Keratinocyte (primary cell): Measurements from ENCODE around the gene PLK4. TPM values are rescaled to one million over a fixed set of nuclear protein-coding genes. Genes with fewer than 3 reads are reported as not detected.
"Not testable (repeated sequence)": the region's sequence is repeated elsewhere in the genome, so short reads cannot be mapped to it uniquely, and the experiment has no call there.

Source experiments
- DNase-seq: peaks from one replicate; pipeline ENCODE4 v3.0.0-alpha.2; 2011; ENCODE audit warnings: low read depth, missing footprints, low spot score
- FAIRE-seq: peaks from 2 replicates; lab custom pipeline; 2011; peaks lifted over from hg19 to GRCh38; lab: Jason Lieb, UNC
- H2AFZ ChIP-seq: 2 replicates; pipeline ENCODE4 v1.6.0; 2012; ENCODE audit warnings: low read length, control low read depth, inconsistent platforms; ENCODE audit not compliant: control insufficient read depth
- H3K27ac ChIP-seq: 2 replicates; pipeline ENCODE4 v1.5.1; 2011; ENCODE audit warnings: low read length; ENCODE audit not compliant: control insufficient read depth, insufficient read depth
- H3K27me3 ChIP-seq: 3 replicates; pipeline ENCODE4 v1.6.0; 2011; ENCODE audit warnings: low read length; ENCODE audit not compliant: control insufficient read depth, insufficient read depth; ENCODE audit errors: extremely low read depth
- H3K36me3 ChIP-seq, 2 experiments: 2 replicates in 1 of 2; 3 replicates in 1 of 2; pipeline ENCODE4 v1.5.1; 2011; ENCODE audit warnings: low read length in 2 of 2, mild to moderate bottlenecking in 1 of 2; ENCODE audit not compliant: control insufficient read depth in 2 of 2, insufficient read depth in 2 of 2; ENCODE audit errors: extremely low read depth in 1 of 2
- H3K4me1 ChIP-seq: 3 replicates; pipeline ENCODE4 v1.5.1; 2011; ENCODE audit warnings: low read length; ENCODE audit not compliant: control insufficient read depth, insufficient read depth; ENCODE audit errors: extremely low read depth
- H3K4me2 ChIP-seq: 3 replicates; pipeline ENCODE4 v1.6.0; 2011; ENCODE audit warnings: low read depth, low read length; ENCODE audit not compliant: control insufficient read depth, insufficient read depth; ENCODE audit errors: extremely low read depth
- H3K4me3 ChIP-seq, 3 experiments: fragments of 200-600 bp in 1 of 3; sonication (generic) in 1 of 3; 2 replicates in 2 of 3; 3 replicates in 1 of 3; pipeline ENCODE4 v1.5.1; 2011 to 2016; ENCODE audit warnings: low read length in 3 of 3, mild to moderate bottlenecking in 3 of 3, control low read depth in 2 of 3, inconsistent platforms in 1 of 3, low read depth in 1 of 3, mixed read lengths in 1 of 3, mixed run types in 1 of 3, moderate library complexity in 1 of 3; ENCODE audit not compliant: control insufficient read depth in 2 of 3, insufficient read depth in 2 of 3; ENCODE audit errors: extremely low read depth in 1 of 3
- H3K79me2 ChIP-seq: 2 replicates; pipeline ENCODE4 v1.6.0; 2012; ENCODE audit warnings: low read length; ENCODE audit not compliant: control insufficient read depth, insufficient read depth
- H3K9ac ChIP-seq: 3 replicates; pipeline ENCODE4 v1.6.0; 2011; ENCODE audit warnings: low read length; ENCODE audit not compliant: control insufficient read depth, insufficient read depth; ENCODE audit errors: extremely low read depth
- H3K9me1 ChIP-seq: 3 replicates; pipeline ENCODE4 v1.6.0; 2011; ENCODE audit warnings: low read length; ENCODE audit not compliant: control insufficient read depth, insufficient read depth; ENCODE audit errors: extremely low read depth
- H3K9me3 ChIP-seq: 2 replicates; pipeline ENCODE4 v1.5.1; 2012; ENCODE audit warnings: low read depth, low read length; ENCODE audit not compliant: control insufficient read depth
- H4K20me1 ChIP-seq: 3 replicates; pipeline ENCODE4 v1.6.0; 2011; ENCODE audit warnings: low read length; ENCODE audit not compliant: control insufficient read depth, insufficient read depth; ENCODE audit errors: extremely low read depth
- EZH2 ChIP-seq: IDR thresholded peaks from one replicate; pipeline ENCODE4 v1.6.1; 2012; ENCODE audit warnings: inconsistent platforms, mild to moderate bottlenecking, low read length, moderate library complexity
- dilution Hi-C: fragments of 300-500 bp; cut with MboI; formaldehyde crosslinking; loops from one replicate; pipeline ENCODE4 v1.7.0; 2020; ENCODE audit warnings: low sequenced_read_pairs; ENCODE audit not compliant: extremely low pct_ligation_motif_present
- polyA plus RNA-seq, 5 experiments: library from polyadenylated mRNA; depleted of rRNA in 3 of 5; stranded (reverse) in 3 of 5; stranded (forward) in 1 of 5; unstranded in 1 of 5; fragments of >200 nt; gene quantifications; 1 replicate in 1 of 5; 2 replicates in 3 of 5; 3 replicates in 1 of 5; pipeline versions ENCODE4 v1.2.1 to v1.2.3, GENCODE V29; 2011 to 2012; ENCODE audit warnings: missing spikeins in 2 of 5, low read depth in 1 of 5, low replicate concordance in 1 of 5
- TF ChIP-seq, protein P1 (sequence below), 3 experiments: IDR thresholded peaks in 1 of 3; conservative IDR thresholded peaks in 1 of 3; optimal IDR thresholded peaks in 1 of 3; 2 replicates in 2 of 3; 3 replicates in 1 of 3; pipeline versions ENCODE3 to v1.5.1; 2011; ENCODE audit warnings: low read length in 3 of 3, mild to moderate bottlenecking in 3 of 3, moderate library complexity in 2 of 3, control low read depth in 1 of 3, inconsistent platforms in 1 of 3; ENCODE audit not compliant: insufficient read depth in 2 of 3; ENCODE audit errors: extremely low read depth in 1 of 3

PLK4 gene
- polyA plus RNA-seq, 1 donor (not counting 4 experiments of a cell fraction or from before 2014, with no cell fraction given) = 21.4 TPM

GRCh38 chr4:127896528-127896927 lies 15.8 kb downstream of the PLK4 start:
- H3K27ac ChIP-seq = no peak overlapping the region
- no peaks in the 10 kb centered on the region for H3K79me2 ChIP-seq
- H3K36me3 ChIP-seq = peaks cover 0 to 11% of the 10 kb centered on the region in 2 experiments
- no peaks in the 10 kb centered on the region for H3K27me3 ChIP-seq
- FAIRE-seq (no peak), DNase-seq (no peak)
- H2AFZ ChIP-seq = no peak overlapping the region
- H3K4me2 ChIP-seq = no peak overlapping the region
- no peaks in the 10 kb centered on the region for H3K9me3 ChIP-seq
- H3K9me1 ChIP-seq = no peaks in the 10 kb centered on the region
- no peak for TF ChIP-seq EZH2
- TF ChIP-seq, protein P1, sequence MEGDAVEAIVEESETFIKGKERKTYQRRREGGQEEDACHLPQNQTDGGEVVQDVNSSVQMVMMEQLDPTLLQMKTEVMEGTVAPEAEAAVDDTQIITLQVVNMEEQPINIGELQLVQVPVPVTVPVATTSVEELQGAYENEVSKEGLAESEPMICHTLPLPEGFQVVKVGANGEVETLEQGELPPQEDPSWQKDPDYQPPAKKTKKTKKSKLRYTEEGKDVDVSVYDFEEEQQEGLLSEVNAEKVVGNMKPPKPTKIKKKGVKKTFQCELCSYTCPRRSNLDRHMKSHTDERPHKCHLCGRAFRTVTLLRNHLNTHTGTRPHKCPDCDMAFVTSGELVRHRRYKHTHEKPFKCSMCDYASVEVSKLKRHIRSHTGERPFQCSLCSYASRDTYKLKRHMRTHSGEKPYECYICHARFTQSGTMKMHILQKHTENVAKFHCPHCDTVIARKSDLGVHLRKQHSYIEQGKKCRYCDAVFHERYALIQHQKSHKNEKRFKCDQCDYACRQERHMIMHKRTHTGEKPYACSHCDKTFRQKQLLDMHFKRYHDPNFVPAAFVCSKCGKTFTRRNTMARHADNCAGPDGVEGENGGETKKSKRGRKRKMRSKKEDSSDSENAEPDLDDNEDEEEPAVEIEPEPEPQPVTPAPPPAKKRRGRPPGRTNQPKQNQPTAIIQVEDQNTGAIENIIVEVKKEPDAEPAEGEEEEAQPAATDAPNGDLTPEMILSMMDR (optimal IDR thresholded peaks at IDR 0.05 in 1 of 3, IDR thresholded peaks at IDR 0.05 in 1 of 3, conservative IDR thresholded peaks at IDR 0.05 in 1 of 3; ENCODE audit: extremely low read depth in 1 of 3, insufficient read depth in 2 of 3, low read length in 3 of 3) = no peak
- H3K4me1 ChIP-seq = no peaks in the 10 kb centered on the region
- H3K4me3 ChIP-seq = no peak overlapping the region
- H4K20me1 ChIP-seq = no peaks in the 10 kb centered on the region
- dilution Hi-C loops = no loop called here
- H3K9ac ChIP-seq = no peak overlapping the region

GRCh38 chr4:127899682-127900081 lies 19.0 kb downstream of the PLK4 start:
- H3K4me1 ChIP-seq, H3K36me3 ChIP-seq, H3K79me2 ChIP-seq, H3K9ac ChIP-seq, H3K4me2 ChIP-seq, H2AFZ ChIP-seq, DNase-seq, H3K27me3 ChIP-seq, dilution Hi-C loops, H4K20me1 ChIP-seq, H3K4me3 ChIP-seq, H3K9me1 ChIP-seq, H3K27ac ChIP-seq, H3K9me3 ChIP-seq, FAIRE-seq: not testable (repeated sequence)

- Histone ChIP-seq H3K27ac (no peak overlapping the region), H3K4me3 (no peak overlapping the region), H3K9me3 (no peaks in the 10 kb centered on the region), H3K9me1 (no peaks in the 10 kb centered on the region), H3K36me3 (no peaks in the 10 kb centered on the region), H4K20me1 (no peaks in the 10 kb centered on the region), H2AFZ (no peak overlapping the region), H3K4me1 (no peaks in the 10 kb centered on the region), H3K79me2 (no peaks in the 10 kb centered on the region), H3K9ac (no peak overlapping the region), H3K27me3 (no peaks in the 10 kb centered on the region), H3K4me2 (no peak overlapping the region)
- DNase-seq (no peak), FAIRE-seq (no peak)
- no peak for TF ChIP-seq EZH2
- TF ChIP-seq, protein P1 (optimal IDR thresholded peaks at IDR 0.05 in 1 of 3, IDR thresholded peaks at IDR 0.05 in 1 of 3, conservative IDR thresholded peaks at IDR 0.05 in 1 of 3; ENCODE audit: extremely low read depth in 1 of 3, insufficient read depth in 2 of 3, low read length in 3 of 3) = no peak
- dilution Hi-C loops = no loop called here
These were observed 24.3 kb downstream of the PLK4 start for GRCh38 chr4:127905029-127905428.
